Large intestine (tissue), 3 donors: Measurements from ENCODE around the gene CBFA2T3. TPM values are rescaled to one million over a fixed set of nuclear protein-coding genes. Genes with fewer than 3 reads are reported as not detected.

ENCODE experiments used
- DNase-seq, 2 donors: peaks; one replicate each; pipeline versions ENCODE4 v3.0.0 to v3.0.0-alpha.2; 2013
- H3K27ac ChIP-seq: one replicate; pipeline ENCODE4 v1.5.1; 2013; ENCODE audit warnings: low read length
- H3K27me3 ChIP-seq: 2 replicates; pipeline ENCODE4 v1.6.1; 2013; ENCODE audit warnings: low read length; ENCODE audit not compliant: control insufficient read depth, insufficient read depth
- H3K36me3 ChIP-seq: 2 replicates; pipeline ENCODE4 v1.6.1; 2013; ENCODE audit warnings: low read length; ENCODE audit not compliant: control insufficient read depth, insufficient read depth
- H3K4me1 ChIP-seq: one replicate; pipeline ENCODE4 v1.6.1; 2013; ENCODE audit warnings: low read length; ENCODE audit not compliant: control insufficient read depth, insufficient read depth
- H3K4me3 ChIP-seq: one replicate; pipeline ENCODE4 v1.5.1; 2013; ENCODE audit warnings: low read length
- H3K9me3 ChIP-seq: one replicate; pipeline ENCODE4 v1.6.1; 2013; ENCODE audit warnings: mild to moderate bottlenecking, low read depth, low read length, moderate library complexity; ENCODE audit not compliant: control insufficient read depth
- WGBS: methylation state at CpG from one replicate; pipeline ENCODE4 v1.1.5; 2013; ENCODE audit warnings: low lambda C conversion rate; ENCODE audit not compliant: insufficient coverage; 5-methylcytosine and 5-hydroxymethylcytosine counted together
- polyA plus RNA-seq: library from polyadenylated mRNA; unstranded; fragments of 120-200 nt; gene quantifications from one replicate; pipeline ENCODE4 v1.2.1, GENCODE V29; 2013

Gene CBFA2T3
- polyA plus RNA-seq, 1 donor = 7.4 TPM

DNA sequence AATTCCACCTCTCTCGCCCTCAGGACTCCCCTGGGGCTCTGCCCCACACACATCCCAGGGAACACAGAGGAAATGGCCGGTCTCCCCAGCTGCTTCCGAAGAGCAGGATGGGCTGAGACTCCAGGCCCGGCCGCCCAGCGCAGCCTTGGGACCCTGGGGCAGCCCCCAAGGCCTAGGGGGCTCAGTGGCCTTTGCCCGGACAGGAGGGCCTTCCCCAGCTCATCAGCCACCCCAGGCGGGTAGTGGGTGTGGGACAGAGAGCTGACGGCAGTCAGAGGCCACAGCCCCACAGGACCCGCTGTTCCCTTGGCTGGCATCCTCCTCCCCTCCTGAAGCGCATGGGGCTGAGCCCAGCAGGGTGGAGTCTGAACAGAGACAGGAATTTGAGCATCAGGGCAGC, 6.2 kb upstream of the CBFA2T3 start:
- no peaks in the 10 kb centered on the region for H3K27me3 ChIP-seq
- no peaks in the 10 kb centered on the region for H3K36me3 ChIP-seq
- no peaks in the 10 kb centered on the region for H3K9me3 ChIP-seq
- no peak overlapping the region for H3K27ac ChIP-seq
- no CpG with 5 or more reads among the region's 11 CpGs for WGBS
- H3K4me1 ChIP-seq = no peaks in the 10 kb centered on the region
- DNase-seq = no peak
- H3K4me3 ChIP-seq = no peak overlapping the region

DNA sequence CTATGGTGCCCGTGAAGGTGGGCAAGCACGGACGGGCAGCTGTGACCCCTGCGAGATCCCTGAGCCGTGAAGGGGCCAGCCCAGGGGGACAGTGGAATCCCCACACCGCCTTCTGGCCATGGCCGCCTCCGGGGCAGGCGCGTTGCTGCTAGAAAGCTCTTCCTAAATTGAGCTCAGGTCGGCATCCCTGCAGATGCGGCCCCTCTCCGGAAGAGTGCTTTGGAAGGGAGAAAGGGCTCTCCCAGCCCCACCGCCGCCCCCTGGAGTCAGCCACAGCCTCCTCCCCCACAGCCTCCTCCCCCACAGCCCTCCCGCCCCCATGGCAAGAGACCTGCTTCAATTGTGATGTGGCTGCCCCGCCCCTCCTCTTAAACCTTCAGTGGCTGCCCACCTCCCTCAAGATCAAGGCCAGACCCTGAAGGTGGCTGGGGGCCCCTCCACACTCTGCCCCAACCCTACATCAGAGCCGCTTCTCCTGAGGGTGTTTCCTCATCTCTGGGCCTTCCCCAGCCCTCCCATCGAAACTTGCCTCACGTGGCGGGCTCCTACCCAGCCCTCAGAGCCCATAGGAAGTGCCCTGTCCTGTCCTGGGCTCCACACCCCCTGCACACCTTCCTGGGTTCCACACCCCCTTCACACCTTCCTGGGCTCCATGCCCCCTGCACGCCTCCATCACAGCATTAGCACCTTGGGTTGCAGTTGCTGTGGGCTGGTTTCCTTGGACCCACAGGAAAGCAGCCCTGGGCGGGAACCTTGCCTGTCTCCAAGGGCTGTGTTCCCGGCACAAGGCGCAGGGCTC, 5.5 kb upstream of the CBFA2T3 start:
- Histone ChIP-seq H3K4me1 (no peaks in the 10 kb centered on the region), H3K36me3 (no peaks in the 10 kb centered on the region), H3K27ac (no peak overlapping the region), H3K9me3 (no peaks in the 10 kb centered on the region), H3K27me3 (no peaks in the 10 kb centered on the region), H3K4me3 (no peak overlapping the region)
- DNase-seq = no peak
- no CpG with 5 or more reads among the region's 25 CpGs for WGBS

DNA sequence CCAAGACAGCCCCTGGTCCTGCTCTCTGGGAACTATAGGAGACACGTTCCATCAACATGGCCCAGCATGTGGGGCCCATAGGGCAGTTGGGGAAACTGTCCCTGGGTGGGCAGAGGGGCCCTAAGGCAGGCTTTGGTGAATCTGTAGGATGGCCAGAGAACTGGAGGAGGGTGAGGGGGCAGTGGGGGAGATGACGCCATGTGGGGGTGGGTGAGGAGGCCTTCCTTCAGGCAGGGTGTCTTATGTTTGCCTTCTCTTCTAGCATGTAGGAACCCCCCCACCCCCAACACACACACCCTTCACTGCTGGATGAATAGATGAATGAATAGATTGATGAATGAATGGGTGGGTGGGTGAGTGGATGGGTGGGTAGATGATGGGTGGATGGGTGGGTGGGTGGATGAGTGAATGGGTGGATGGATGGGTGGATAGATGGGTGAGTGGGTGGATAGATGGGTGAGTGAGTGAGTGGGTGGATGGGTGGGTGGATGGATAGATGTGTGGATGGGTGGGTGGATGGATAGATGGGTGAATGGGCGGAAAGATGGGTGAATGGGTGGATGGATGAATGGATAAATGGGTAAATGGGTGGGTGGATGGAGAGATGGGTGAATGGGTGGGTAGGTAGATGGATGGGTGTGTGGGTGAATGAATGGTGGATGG, 2.5 kb upstream of the CBFA2T3 start:
- H3K27ac ChIP-seq = no peak overlapping the region
- peaks cover 3% of the 10 kb centered on the region for H3K4me1 ChIP-seq
- no peaks in the 10 kb centered on the region for H3K9me3 ChIP-seq
- no peaks in the 10 kb centered on the region for H3K27me3 ChIP-seq
- no peak overlapping the region for H3K4me3 ChIP-seq
- H3K36me3 ChIP-seq = no peaks in the 10 kb centered on the region
- WGBS = 82% methylated on average over 1 of the region's 3 CpGs
- DNase-seq = no peak

DNA sequence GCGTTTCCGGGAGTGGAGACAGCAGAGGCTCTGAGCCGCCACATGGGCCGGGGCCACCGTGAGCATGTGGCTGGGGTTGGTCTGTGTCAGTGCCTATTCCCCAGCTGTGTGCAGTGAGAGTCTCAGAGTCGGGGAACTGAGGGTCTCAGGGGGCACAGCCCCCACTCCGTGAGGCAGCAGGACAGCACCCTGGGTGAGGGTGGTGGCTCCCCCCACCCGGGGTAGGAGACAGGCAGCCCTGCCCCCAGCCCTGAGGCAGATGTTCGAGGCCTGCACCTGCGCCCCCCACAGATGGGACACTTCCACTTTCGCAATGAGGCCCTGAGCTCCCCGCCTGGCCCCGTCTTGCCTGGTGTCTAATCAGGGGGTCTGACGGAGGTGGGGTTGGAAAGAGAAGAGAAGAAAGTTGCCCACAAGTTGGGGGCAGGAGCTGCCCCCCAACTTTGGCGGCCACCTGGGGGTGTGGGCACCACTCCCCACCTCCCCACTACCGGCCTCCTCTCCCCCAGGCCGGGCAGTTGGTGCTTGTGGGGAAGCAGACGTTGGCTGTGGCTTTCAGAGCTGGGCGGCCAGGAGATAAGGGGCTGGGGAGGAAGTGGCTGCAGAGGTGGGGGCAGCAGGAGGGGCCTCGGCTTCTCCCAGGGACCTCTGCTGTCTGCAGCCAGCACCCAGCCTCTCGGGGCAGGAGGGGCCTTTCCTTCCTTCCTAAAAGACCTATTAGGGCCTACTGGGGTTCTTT, 1.8 kb upstream of the CBFA2T3 start:
- DNase-seq = no peak
- Histone ChIP-seq H3K4me3 (no peak overlapping the region), H3K9me3 (no peaks in the 10 kb centered on the region), H3K27ac (no peak overlapping the region), H3K36me3 (no peaks in the 10 kb centered on the region), H3K4me1 (peaks cover 3% of the 10 kb centered on the region), H3K27me3 (no peaks in the 10 kb centered on the region)
- no CpG with 5 or more reads among the region's 21 CpGs for WGBS

DNA sequence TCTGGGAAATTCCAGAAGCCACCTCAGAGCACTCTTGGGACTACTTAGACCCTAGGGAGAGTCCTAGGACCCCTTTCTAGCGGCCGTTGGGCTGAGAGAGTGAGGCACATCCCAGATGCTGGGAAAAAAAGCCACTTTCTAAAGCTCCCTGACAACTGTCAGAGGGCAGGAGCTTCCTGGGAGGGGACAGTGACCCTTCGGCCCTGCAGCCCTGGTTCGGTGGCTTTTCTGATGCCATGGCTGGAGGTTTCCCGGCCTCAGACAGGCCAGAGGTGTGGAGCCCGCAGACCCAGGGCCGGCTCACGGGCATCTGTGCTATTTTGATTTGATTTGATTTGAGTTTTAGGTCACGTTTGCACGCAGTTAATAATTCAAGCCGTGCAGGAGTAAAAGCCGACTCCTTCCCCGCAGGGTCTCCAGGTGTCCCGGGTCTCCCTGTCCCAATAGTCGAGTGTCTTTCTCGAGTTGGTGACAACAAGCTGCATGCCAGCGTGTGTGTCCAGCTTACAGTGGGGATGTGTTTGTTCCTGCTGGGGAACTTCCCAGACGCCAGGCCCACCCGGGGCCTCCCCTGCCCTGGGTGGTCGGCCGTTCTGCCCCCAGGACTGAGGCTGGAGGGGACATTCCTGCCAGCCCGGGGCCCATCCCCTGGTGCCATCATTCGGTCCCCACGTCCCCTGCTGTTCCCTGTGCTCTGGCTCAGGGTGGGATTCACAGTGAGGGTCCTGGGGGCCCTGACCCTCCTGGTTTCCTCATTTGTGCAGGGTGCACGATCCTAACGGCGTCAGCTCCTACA, 1.0 kb upstream of the CBFA2T3 start:
- Histone ChIP-seq H3K27ac (no peak overlapping the region), H3K4me3 (no peak overlapping the region), H3K27me3 (peaks cover 3% of the 10 kb centered on the region), H3K4me1 (peaks cover 3% of the 10 kb centered on the region), H3K36me3 (no peaks in the 10 kb centered on the region), H3K9me3 (no peaks in the 10 kb centered on the region)
- WGBS = no CpG with 5 or more reads among the region's 27 CpGs
- DNase-seq = no peak

DNA sequence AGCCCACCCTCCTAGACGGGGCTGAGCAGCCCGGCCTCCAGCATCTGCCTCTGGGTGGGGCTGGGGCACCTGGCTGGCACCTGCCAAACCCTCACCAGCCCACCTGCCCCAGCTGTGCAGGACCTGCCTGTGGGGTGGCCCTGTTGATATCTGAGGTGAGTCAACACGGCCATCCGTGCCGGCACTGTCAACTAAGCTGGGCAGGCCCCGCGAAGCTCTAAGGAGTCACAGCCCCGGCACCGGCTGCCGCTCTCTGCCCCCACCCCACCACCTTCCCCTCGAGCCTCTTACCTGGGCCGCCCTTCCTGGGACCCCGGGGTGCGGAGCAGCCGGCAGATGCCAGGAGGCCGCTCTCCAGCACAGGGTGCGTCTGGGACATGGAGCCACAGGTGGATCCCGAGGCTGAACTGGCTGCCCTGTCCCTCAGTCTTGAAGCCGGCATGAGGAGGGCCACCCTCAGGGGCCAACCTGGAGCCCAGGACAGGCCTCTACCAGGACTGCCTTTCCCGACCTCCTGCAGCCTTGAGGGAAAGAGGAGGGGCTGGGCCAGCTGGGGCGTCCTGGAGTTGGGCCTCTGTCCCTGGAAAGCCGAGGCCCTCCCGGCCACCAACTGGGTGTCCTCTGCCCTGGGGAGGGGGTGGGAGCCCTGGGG, 515 bp downstream of the CBFA2T3 start:
- no peak overlapping the region for H3K27ac ChIP-seq
- DNase-seq = no peak
- H3K4me3 ChIP-seq = no peak overlapping the region

DNA sequence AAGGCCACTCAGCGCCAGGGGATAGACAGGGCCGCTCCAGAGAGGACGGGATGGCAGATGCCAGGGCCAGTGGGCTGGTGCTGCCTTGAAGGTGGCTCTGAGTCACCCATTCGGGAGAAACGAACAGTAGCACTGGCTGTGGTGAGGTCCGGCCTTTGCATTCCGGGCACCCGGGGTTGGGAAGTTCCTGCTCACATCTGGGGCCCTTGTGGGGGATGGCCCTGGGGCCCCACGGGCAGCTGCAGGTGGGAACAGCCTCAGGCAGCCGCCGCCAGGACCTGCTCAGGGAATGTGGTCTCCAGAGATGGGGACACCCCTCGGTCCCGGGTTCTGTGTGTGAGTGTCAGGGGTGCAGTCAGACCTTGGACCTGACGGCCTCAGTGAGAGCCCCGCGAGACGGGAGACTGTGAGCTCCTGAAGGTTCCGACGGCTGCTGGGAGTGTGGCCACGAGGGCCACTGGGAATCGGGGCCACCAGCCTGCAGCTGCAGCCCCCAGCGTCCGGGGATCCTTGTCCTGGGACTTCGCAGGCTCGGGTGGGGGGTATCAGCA, 1.4 kb downstream of the CBFA2T3 start:
- no peak for DNase-seq
- Histone ChIP-seq H3K27ac (no peak overlapping the region), H3K9me3 (no peaks in the 10 kb centered on the region), H3K4me3 (no peak overlapping the region), H3K27me3 (peaks cover 7% of the 10 kb centered on the region), H3K36me3 (no peaks in the 10 kb centered on the region), H3K4me1 (peaks cover 3% of the 10 kb centered on the region)
- WGBS = no CpG with 5 or more reads among the region's 25 CpGs

More for the DNA sequence above, 515 bp downstream of the CBFA2T3 start:
- Histone ChIP-seq H3K27me3 (peaks cover 6% of the 10 kb centered on the region), H3K4me1 (peaks cover 3% of the 10 kb centered on the region), H3K36me3 (no peaks in the 10 kb centered on the region), H3K9me3 (no peaks in the 10 kb centered on the region)
- no CpG with 5 or more reads among the region's 23 CpGs for WGBS

DNA sequence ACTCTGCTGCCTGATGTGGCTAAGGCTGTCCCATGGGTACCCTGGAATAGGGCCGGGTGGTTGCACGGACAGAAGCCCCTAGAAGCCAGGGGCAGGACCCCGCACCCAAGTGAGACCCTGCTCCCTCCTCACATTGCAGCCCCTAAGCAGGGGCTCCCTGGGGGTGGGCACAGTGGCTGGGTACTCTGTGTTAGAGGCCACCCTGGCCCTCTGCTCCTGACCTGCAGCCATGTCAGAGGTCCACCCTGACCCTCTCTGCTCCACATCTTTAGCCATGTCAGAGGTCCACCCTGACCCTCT, 2.1 kb downstream of the CBFA2T3 start:
- peaks cover 12% of the 10 kb centered on the region for H3K27me3 ChIP-seq
- H3K4me1 ChIP-seq = peaks cover 3% of the 10 kb centered on the region
- DNase-seq = no peak
- H3K36me3 ChIP-seq = no peaks in the 10 kb centered on the region
- H3K9me3 ChIP-seq = no peaks in the 10 kb centered on the region
- WGBS = no CpG with 5 or more reads among the region's 3 CpGs
- H3K27ac ChIP-seq = no peak overlapping the region
- H3K4me3 ChIP-seq = no peak overlapping the region

DNA sequence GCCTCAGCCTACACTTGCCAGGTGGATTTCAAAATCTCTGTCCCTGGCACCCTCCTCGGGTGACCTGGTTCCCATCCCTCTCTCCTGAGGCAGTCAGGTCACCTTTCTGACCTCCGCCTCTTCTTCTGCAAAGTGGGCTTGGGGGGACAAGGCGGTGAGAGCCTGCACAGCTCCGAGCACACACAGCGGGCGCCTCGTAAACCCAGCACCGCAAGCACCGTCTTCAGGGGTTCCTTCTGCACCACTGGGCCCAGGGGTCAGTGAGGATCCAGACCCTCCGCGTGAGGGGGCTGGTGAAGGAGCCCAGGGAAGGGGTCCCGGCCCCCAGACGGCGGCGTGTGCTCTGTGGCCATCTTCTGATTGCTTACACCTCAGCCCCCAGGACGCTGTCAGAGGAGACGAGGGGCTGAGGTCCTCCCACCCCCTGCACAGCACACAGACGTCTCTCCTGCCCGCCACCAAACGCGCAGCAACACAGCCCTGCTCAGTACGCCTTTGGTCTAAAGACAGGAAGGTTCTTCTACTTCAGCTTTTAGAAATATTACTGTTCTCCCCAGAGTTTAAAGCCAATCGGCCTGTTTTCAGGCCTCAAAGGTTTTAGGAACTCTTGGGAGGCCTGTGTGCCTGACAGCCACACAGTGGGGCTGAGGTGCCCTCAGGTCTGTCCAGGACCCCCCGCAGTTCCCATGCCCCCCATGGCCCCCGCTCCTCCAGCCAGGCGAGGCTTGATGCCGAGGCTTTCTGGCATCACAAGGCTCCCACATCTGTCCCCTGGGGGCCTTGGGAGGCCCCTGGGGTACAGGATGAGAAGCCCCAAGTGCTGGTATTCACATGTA, 2.7 kb downstream of the CBFA2T3 start:
- H3K27me3 ChIP-seq = peaks cover 17% of the 10 kb centered on the region
- no peak overlapping the region for H3K4me3 ChIP-seq
- H3K4me1 ChIP-seq = peaks cover 3% of the 10 kb centered on the region
- WGBS = no CpG with 5 or more reads among the region's 27 CpGs
- no peak for DNase-seq
- H3K27ac ChIP-seq = no peak overlapping the region
- H3K36me3 ChIP-seq = no peaks in the 10 kb centered on the region
- H3K9me3 ChIP-seq = no peaks in the 10 kb centered on the region
